Keratinocyte (primary cell): ENCODE measurements around the gene CSGALNACT2.

Experiments used
- CTCF ChIP-seq, 3 experiments: IDR thresholded peaks in 1 of 3; conservative IDR thresholded peaks in 1 of 3; optimal IDR thresholded peaks in 1 of 3; 2 replicates in 2 of 3; 3 replicates in 1 of 3; pipeline versions ENCODE3 to v1.5.1; 2011; ENCODE audit warnings: low read length in 3 of 3, mild to moderate bottlenecking in 3 of 3, moderate library complexity in 2 of 3, control low read depth in 1 of 3, inconsistent platforms in 1 of 3; ENCODE audit not compliant: insufficient read depth in 2 of 3; ENCODE audit errors: extremely low read depth in 1 of 3
- EZH2 ChIP-seq: IDR thresholded peaks from one replicate; pipeline ENCODE4 v1.6.1; 2012; ENCODE audit warnings: inconsistent platforms, mild to moderate bottlenecking, low read length, moderate library complexity

GRCh38 chr10:43202657-43203447, 64.6 kb downstream of the CSGALNACT2 start:
- TF ChIP-seq CTCF (optimal IDR thresholded peaks at IDR 0.05 in 1 of 3, IDR thresholded peaks at IDR 0.05 in 1 of 3, conservative IDR thresholded peaks at IDR 0.05 in 1 of 3; ENCODE audit: extremely low read depth in 1 of 3, insufficient read depth in 2 of 3, low read length in 3 of 3) (no peak), EZH2 (no peak)
